ENCODE results near the gene ELL2.

ELL2 gene

GRCh38 chr5:95961617-95962474, at the start of gene ELL2:
Gene ELL2 (minus strand): TSS chr5:95961851. CDS start chr5:95961721, 130 bp downstream.
- peak within 1 kb of the TSS; percentile 88 for H3K4me2 ChIP-seq (ENCODE audit: low read depth, low read length)
- H3K9ac ChIP-seq (ENCODE audit: low read length): peak within 1 kb of the TSS; percentile 91
- peak within 1 kb of the TSS; percentile 96 for H2AFZ ChIP-seq (ENCODE audit: low read length)
- no peaks in the 10 kb centered on the region for H3K9me2 ChIP-seq (replicated peaks; ENCODE audit: insufficient read depth, low read length)
- H3K79me2 ChIP-seq (ENCODE audit: low read length): peaks cover 43% of the 10 kb centered on the region
- no peak for TF ChIP-seq EZH2 (optimal IDR thresholded peaks at IDR 0.05; ENCODE audit: low read depth, low read length)
- no peak for TF ChIP-seq EZH2phosphoT487 (IDR thresholded peaks at IDR 0.05; ENCODE audit: low read length)
- TF ChIP-seq CTCF (IDR thresholded peaks at IDR 0.05; ENCODE audit: low read length): no peak
- peak within 1 kb of the TSS; percentile 96 for H3K4me3 ChIP-seq (ENCODE audit: low read length)
- H3K27me3 ChIP-seq (replicated peaks; ENCODE audit: insufficient read depth, low read length): no peaks in the 10 kb centered on the region
- no peaks in the 10 kb centered on the region for H4K20me1 ChIP-seq (ENCODE audit: insufficient read depth, low read length)
- no peaks in the 10 kb centered on the region for H3K36me3 ChIP-seq (replicated peaks; ENCODE audit: insufficient read depth, low read length)
- no peaks in the 10 kb centered on the region for H3F3A ChIP-seq (ENCODE audit: insufficient read depth, low read length)
- H3K9me3 ChIP-seq (replicated peaks; ENCODE audit: insufficient read depth, low read length): no peaks in the 10 kb centered on the region
- peak; percentile 98 for DNase-seq
- H3K4me1 ChIP-seq (ENCODE audit: low read length): peaks cover 24% of the 10 kb centered on the region
- peak within 1 kb of the TSS; percentile 73 for H3K27ac ChIP-seq (ENCODE audit: low read length)

DNA sequence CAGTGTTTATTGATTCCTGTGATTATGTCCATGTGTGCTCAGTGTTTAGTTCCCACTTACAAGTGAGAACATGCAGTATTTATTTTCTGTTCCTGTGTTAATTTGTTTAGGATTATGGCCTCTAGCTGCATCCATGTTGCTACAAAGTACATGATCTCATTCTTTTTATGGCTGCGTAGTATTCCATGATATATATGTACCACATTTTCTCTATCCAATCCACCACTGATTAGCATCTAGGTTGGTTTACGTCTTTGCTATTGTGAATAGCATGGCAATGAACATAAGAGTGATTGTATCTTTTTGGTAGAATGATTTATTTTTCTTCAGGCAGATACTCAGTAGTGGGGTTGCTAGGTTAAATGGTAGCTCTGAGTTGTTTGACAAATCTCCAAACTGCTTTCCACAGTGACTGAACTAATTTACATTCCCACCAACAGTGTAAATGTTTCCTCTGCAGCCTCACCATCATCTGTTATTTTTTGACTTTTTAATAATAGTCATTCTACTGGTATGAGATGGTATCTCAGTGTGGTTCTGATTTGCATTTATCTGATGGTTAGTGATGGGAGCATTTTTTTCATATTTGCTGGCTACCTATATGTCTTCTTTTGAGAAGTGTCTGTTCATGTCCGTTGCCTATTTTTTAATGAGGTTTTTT, 47.5 kb upstream of the ELL2 start:
- H3K27ac ChIP-seq (ENCODE audit: low read length): no peak overlapping the region
- H4K20me1 ChIP-seq (ENCODE audit: insufficient read depth, low read length): no peaks in the 10 kb centered on the region
- DNase-seq: no peak
- no peaks in the 10 kb centered on the region for H3K79me2 ChIP-seq (ENCODE audit: low read length)
- H3K4me1 ChIP-seq (ENCODE audit: low read length): no peaks in the 10 kb centered on the region
- H2AFZ ChIP-seq (ENCODE audit: low read length): no peak overlapping the region
- no peak overlapping the region for H3K9ac ChIP-seq (ENCODE audit: low read length)
- no peaks in the 10 kb centered on the region for H3K36me3 ChIP-seq (replicated peaks; ENCODE audit: insufficient read depth, low read length)
- H3K27me3 ChIP-seq (replicated peaks; ENCODE audit: insufficient read depth, low read length): no peaks in the 10 kb centered on the region
- H3K9me3 ChIP-seq (replicated peaks; ENCODE audit: insufficient read depth, low read length): no peaks in the 10 kb centered on the region
- H3F3A ChIP-seq (ENCODE audit: insufficient read depth, low read length): no peaks in the 10 kb centered on the region
- H3K4me2 ChIP-seq (ENCODE audit: low read depth, low read length): no peak overlapping the region
- no peak overlapping the region for H3K4me3 ChIP-seq (ENCODE audit: low read length)
- no peaks in the 10 kb centered on the region for H3K9me2 ChIP-seq (replicated peaks; ENCODE audit: insufficient read depth, low read length)
- TF ChIP-seq EZH2phosphoT487 (IDR thresholded peaks at IDR 0.05; ENCODE audit: low read length) (no peak), CTCF (IDR thresholded peaks at IDR 0.05; ENCODE audit: low read length) (no peak), EZH2 (optimal IDR thresholded peaks at IDR 0.05; ENCODE audit: low read depth, low read length) (no peak)

GRCh38 chr5:96008487-96008886, 46.8 kb upstream of the ELL2 start:
- Histone ChIP-seq H3K36me3 (replicated peaks; ENCODE audit: insufficient read depth, low read length) (no peaks in the 10 kb centered on the region), H3K27ac (ENCODE audit: low read length) (no peak overlapping the region), H3K4me2 (ENCODE audit: low read depth, low read length) (no peak overlapping the region), H2AFZ (ENCODE audit: low read length) (no peak overlapping the region), H3K9me3 (replicated peaks; ENCODE audit: insufficient read depth, low read length) (no peaks in the 10 kb centered on the region), H3K4me3 (ENCODE audit: low read length) (no peak overlapping the region), H3K27me3 (replicated peaks; ENCODE audit: insufficient read depth, low read length) (no peaks in the 10 kb centered on the region), H3F3A (ENCODE audit: insufficient read depth, low read length) (no peaks in the 10 kb centered on the region), H3K4me1 (ENCODE audit: low read length) (no peaks in the 10 kb centered on the region), H3K9me2 (replicated peaks; ENCODE audit: insufficient read depth, low read length) (no peaks in the 10 kb centered on the region), H4K20me1 (ENCODE audit: insufficient read depth, low read length) (no peaks in the 10 kb centered on the region), H3K9ac (ENCODE audit: low read length) (no peak overlapping the region), H3K79me2 (ENCODE audit: low read length) (no peaks in the 10 kb centered on the region)
- TF ChIP-seq EZH2 (optimal IDR thresholded peaks at IDR 0.05; ENCODE audit: low read depth, low read length): no peak
- TF ChIP-seq EZH2phosphoT487 (IDR thresholded peaks at IDR 0.05; ENCODE audit: low read length): no peak
- no peak for TF ChIP-seq CTCF (IDR thresholded peaks at IDR 0.05; ENCODE audit: low read length)
- no peak for DNase-seq
